ENCODE data around the gene ATG14.

Gene ATG14

GRCh38 chr14:55446127-55446736, 34.6 kb upstream of the ATG14 start (continued):
- no peak for TF ChIP-seq PBX3 (CRISPR knock-in tag; IDR thresholded peaks at IDR 0.05)
- TF ChIP-seq, protein P1, sequence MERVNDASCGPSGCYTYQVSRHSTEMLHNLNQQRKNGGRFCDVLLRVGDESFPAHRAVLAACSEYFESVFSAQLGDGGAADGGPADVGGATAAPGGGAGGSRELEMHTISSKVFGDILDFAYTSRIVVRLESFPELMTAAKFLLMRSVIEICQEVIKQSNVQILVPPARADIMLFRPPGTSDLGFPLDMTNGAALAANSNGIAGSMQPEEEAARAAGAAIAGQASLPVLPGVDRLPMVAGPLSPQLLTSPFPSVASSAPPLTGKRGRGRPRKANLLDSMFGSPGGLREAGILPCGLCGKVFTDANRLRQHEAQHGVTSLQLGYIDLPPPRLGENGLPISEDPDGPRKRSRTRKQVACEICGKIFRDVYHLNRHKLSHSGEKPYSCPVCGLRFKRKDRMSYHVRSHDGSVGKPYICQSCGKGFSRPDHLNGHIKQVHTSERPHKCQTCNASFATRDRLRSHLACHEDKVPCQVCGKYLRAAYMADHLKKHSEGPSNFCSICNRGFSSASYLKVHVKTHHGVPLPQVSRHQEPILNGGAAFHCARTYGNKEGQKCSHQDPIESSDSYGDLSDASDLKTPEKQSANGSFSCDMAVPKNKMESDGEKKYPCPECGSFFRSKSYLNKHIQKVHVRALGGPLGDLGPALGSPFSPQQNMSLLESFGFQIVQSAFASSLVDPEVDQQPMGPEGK (tag by site-specific recombination; IDR thresholded peaks at IDR 0.05), result peak; percentile 31; the same call in 1 of the 2 replicates
- TF ChIP-seq ZNF202 (tag by site-specific recombination; IDR thresholded peaks at IDR 0.05; ENCODE audit: borderline replicate concordance), result no peak
- no peak for TF ChIP-seq ZNF658 (tag by site-specific recombination; IDR thresholded peaks at IDR 0.05)
- no peak for TF ChIP-seq KLF9 (tag by site-specific recombination; IDR thresholded peaks at IDR 0.05; ENCODE audit: low read depth)
- TF ChIP-seq, protein P2, sequence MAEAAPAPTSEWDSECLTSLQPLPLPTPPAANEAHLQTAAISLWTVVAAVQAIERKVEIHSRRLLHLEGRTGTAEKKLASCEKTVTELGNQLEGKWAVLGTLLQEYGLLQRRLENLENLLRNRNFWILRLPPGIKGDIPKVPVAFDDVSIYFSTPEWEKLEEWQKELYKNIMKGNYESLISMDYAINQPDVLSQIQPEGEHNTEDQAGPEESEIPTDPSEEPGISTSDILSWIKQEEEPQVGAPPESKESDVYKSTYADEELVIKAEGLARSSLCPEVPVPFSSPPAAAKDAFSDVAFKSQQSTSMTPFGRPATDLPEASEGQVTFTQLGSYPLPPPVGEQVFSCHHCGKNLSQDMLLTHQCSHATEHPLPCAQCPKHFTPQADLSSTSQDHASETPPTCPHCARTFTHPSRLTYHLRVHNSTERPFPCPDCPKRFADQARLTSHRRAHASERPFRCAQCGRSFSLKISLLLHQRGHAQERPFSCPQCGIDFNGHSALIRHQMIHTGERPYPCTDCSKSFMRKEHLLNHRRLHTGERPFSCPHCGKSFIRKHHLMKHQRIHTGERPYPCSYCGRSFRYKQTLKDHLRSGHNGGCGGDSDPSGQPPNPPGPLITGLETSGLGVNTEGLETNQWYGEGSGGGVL (tag by site-specific recombination; IDR thresholded peaks at IDR 0.05), result no peak
- no peak for TF ChIP-seq TRIM28 (IDR thresholded peaks at IDR 0.05; ENCODE audit: borderline replicate concordance, low read length)
- TF ChIP-seq, protein P3, sequence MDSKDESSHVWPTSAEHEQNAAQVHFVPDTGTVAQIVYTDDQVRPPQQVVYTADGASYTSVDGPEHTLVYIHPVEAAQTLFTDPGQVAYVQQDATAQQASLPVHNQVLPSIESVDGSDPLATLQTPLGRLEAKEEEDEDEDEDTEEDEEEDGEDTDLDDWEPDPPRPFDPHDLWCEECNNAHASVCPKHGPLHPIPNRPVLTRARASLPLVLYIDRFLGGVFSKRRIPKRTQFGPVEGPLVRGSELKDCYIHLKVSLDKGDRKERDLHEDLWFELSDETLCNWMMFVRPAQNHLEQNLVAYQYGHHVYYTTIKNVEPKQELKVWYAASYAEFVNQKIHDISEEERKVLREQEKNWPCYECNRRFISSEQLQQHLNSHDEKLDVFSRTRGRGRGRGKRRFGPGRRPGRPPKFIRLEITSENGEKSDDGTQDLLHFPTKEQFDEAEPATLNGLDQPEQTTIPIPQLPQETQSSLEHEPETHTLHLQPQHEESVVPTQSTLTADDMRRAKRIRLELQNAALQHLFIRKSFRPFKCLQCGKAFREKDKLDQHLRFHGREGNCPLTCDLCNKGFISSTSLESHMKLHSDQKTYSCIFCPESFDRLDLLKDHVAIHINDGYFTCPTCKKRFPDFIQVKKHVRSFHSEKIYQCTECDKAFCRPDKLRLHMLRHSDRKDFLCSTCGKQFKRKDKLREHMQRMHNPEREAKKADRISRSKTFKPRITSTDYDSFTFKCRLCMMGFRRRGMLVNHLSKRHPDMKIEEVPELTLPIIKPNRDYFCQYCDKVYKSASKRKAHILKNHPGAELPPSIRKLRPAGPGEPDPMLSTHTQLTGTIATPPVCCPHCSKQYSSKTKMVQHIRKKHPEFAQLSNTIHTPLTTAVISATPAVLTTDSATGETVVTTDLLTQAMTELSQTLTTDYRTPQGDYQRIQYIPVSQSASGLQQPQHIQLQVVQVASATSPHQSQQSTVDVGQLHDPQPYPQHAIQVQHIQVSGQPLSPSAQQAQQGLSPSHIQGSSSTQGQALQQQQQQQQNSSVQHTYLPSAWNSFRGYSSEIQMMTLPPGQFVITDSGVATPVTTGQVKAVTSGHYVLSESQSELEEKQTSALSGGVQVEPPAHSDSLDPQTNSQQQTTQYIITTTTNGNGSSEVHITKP (tag by site-specific recombination; IDR thresholded peaks at IDR 0.05), result peak; percentile 93
- no peak for TF ChIP-seq ZNF302 (tag by site-specific recombination; IDR thresholded peaks at IDR 0.05; ENCODE audit: low read depth)
- TF ChIP-seq ZNF2 (tag by site-specific recombination; IDR thresholded peaks at IDR 0.05), result no peak
- TF ChIP-seq ZNF366 (tag by site-specific recombination; conservative IDR thresholded peaks at IDR 0.05), result peak; percentile 53
- TF ChIP-seq ZNF48 (tag by site-specific recombination; IDR thresholded peaks at IDR 0.05), result no peak
- TF ChIP-seq KLF8 (tag by site-specific recombination; IDR thresholded peaks at IDR 0.05), result 0 out of 2 replicates have a peak, but pooled peaks have one; percentile 30
- no peak for TF ChIP-seq BCL6B (tag by site-specific recombination; IDR thresholded peaks at IDR 0.05)
- TF ChIP-seq YY2 (tag by site-specific recombination; IDR thresholded peaks at IDR 0.05), result no peak
- TF ChIP-seq ZNF426 (tag by site-specific recombination; IDR thresholded peaks at IDR 0.05), result no peak
- TF ChIP-seq, protein P4, sequence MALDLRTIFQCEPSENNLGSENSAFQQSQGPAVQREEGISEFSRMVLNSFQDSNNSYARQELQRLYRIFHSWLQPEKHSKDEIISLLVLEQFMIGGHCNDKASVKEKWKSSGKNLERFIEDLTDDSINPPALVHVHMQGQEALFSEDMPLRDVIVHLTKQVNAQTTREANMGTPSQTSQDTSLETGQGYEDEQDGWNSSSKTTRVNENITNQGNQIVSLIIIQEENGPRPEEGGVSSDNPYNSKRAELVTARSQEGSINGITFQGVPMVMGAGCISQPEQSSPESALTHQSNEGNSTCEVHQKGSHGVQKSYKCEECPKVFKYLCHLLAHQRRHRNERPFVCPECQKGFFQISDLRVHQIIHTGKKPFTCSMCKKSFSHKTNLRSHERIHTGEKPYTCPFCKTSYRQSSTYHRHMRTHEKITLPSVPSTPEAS (tag by site-specific recombination; IDR thresholded peaks at IDR 0.05), result no peak
- no peak for TF ChIP-seq ZFP37 (tag by site-specific recombination; IDR thresholded peaks at IDR 0.05)
- no peak for TF ChIP-seq MYNN (tag by site-specific recombination; IDR thresholded peaks at IDR 0.05; ENCODE audit: borderline replicate concordance)
- TF ChIP-seq ZNF76 (tag by site-specific recombination; IDR thresholded peaks at IDR 0.05; ENCODE audit: borderline replicate concordance, low read depth), result no peak
- TF ChIP-seq, protein P5, sequence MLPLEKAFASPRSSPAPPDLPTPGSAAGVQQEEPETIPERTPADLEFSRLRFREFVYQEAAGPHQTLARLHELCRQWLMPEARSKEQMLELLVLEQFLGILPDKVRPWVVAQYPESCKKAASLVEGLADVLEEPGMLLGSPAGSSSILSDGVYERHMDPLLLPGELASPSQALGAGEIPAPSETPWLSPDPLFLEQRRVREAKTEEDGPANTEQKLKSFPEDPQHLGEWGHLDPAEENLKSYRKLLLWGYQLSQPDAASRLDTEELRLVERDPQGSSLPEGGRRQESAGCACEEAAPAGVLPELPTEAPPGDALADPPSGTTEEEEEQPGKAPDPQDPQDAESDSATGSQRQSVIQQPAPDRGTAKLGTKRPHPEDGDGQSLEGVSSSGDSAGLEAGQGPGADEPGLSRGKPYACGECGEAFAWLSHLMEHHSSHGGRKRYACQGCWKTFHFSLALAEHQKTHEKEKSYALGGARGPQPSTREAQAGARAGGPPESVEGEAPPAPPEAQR (tag by site-specific recombination; IDR thresholded peaks at IDR 0.05), result no peak
- no peak for TF ChIP-seq ZNF664 (tag by site-specific recombination; IDR thresholded peaks at IDR 0.05)
- TF ChIP-seq ZNF449 (tag by site-specific recombination; IDR thresholded peaks at IDR 0.05), result no peak
- TF ChIP-seq ZNF555 (tag by site-specific recombination; conservative IDR thresholded peaks at IDR 0.05), result no peak
- no peak for TF ChIP-seq ZNF132 (tag by site-specific recombination; IDR thresholded peaks at IDR 0.05; ENCODE audit: borderline replicate concordance)
